ENCODE data around the gene KRT80. TPM values are rescaled to one million over a fixed set of nuclear protein-coding genes. Genes with fewer than 3 reads are reported as not detected.

KRT80 gene
- total RNA-seq, 1 donor from 2014 or later: not detected

- H3K27me3 ChIP-seq: no peaks in the 10 kb centered on the region
- H3K4me3 ChIP-seq: no peak overlapping the region
- intact Hi-C loops (cut with DNase I): loop anchor here (2.0 kb wide), 2 partner anchors 29 to 57 kb away; partner anchors contain the start of gene KRT80
- DNase-seq (ENCODE audit: low spot score in 2 of 2): peak in 1 of 2 donors; percentile 85
- H3K4me1 ChIP-seq: peaks cover 7 to 44% of the 10 kb centered on the region in 2 donors
- peaks cover 0 to 8% of the 10 kb centered on the region in 2 donors for H3K9me3 ChIP-seq
- TF ChIP-seq CTCF (IDR thresholded peaks at IDR 0.05): peak in 2 of 3 experiments; percentile 36 to 45
- H3K27ac ChIP-seq: peak overlapping the region; percentile 22 to 54
- H3K36me3 ChIP-seq: no peaks in the 10 kb centered on the region
These were observed 30.2 kb upstream of the KRT80 start for GRCh38 chr12:52221912-52222457.

- peak overlapping the region in 1 of 2 donors; percentile 54 for H3K27ac ChIP-seq
- no peaks in the 10 kb centered on the region for H3K36me3 ChIP-seq
- H3K4me3 ChIP-seq: no peak overlapping the region
- DNase-seq (ENCODE audit: low spot score in 2 of 2): no peak
- peaks cover 7 to 47% of the 10 kb centered on the region in 2 donors for H3K4me1 ChIP-seq
- TF ChIP-seq CTCF (IDR thresholded peaks at IDR 0.05): no peak
- intact Hi-C loops (cut with DNase I): loop anchor here (2.0 kb wide), 1 partner anchor 28 kb away; the partner anchor contains the start of gene KRT80
- no peaks in the 10 kb centered on the region for H3K27me3 ChIP-seq
- H3K9me3 ChIP-seq: peaks cover 0 to 8% of the 10 kb centered on the region in 2 donors
These were observed 29.4 kb upstream of the KRT80 start for GRCh38 chr12:52221070-52221781.

GRCh38 chr12:52220477-52220876, 28.7 kb upstream of the KRT80 start:
- H3K36me3 ChIP-seq: no peaks in the 10 kb centered on the region
- H3K4me3 ChIP-seq: no peak overlapping the region
- peaks cover 0 to 8% of the 10 kb centered on the region in 2 donors for H3K9me3 ChIP-seq
- H3K27me3 ChIP-seq: no peaks in the 10 kb centered on the region
- H3K4me1 ChIP-seq: peaks cover 12 to 48% of the 10 kb centered on the region in 2 donors
- intact Hi-C loops (cut with DNase I): loop anchor here (2.0 kb wide), 1 partner anchor 28 kb away; the partner anchor contains the start of gene KRT80
- no peak for DNase-seq (ENCODE audit: low spot score in 2 of 2)
- no peak overlapping the region for H3K27ac ChIP-seq
- no peak for TF ChIP-seq CTCF (IDR thresholded peaks at IDR 0.05)

- Histone ChIP-seq H3K27me3 (no peaks in the 10 kb centered on the region), H3K9me3 (no peaks in the 10 kb centered on the region), H3K36me3 (no peaks in the 10 kb centered on the region), H3K4me3 (no peak overlapping the region), H3K4me1 (peaks cover 12 to 43% of the 10 kb centered on the region in 2 donors), H3K27ac (peak overlapping the region in 1 of 2 donors; percentile 71)
- no peak for DNase-seq (ENCODE audit: low spot score in 2 of 2)
- TF ChIP-seq CTCF (IDR thresholded peaks at IDR 0.05): no peak
- intact Hi-C loops (cut with DNase I): loop anchor here (5.0 kb wide), 1 partner anchor 109 kb away; no protein-coding TSS in a partner anchor
These were observed 26.2 kb upstream of the KRT80 start for GRCh38 chr12:52218001-52218400.

- intact Hi-C loops (cut with DNase I): loop anchor here (5.0 kb wide), 1 partner anchor 110 kb away; no protein-coding TSS in a partner anchor
- DNase-seq (ENCODE audit: low spot score in 2 of 2): no peak
- TF ChIP-seq CTCF (IDR thresholded peaks at IDR 0.05): no peak
These were observed 25.4 kb upstream of the KRT80 start for GRCh38 chr12:52217223-52217622.

More at GRCh38 chr12:52217223-52217622, 25.4 kb upstream of the KRT80 start:
- Histone ChIP-seq H3K9me3 (no peaks in the 10 kb centered on the region), H3K27ac (peak overlapping the region; percentile 31 to 71), H3K27me3 (no peaks in the 10 kb centered on the region), H3K4me3 (no peak overlapping the region), H3K36me3 (no peaks in the 10 kb centered on the region), H3K4me1 (peaks cover 11 to 42% of the 10 kb centered on the region in 2 donors)
